ENCODE data around the gene CATSPER3.

CATSPER3 gene

DNA sequence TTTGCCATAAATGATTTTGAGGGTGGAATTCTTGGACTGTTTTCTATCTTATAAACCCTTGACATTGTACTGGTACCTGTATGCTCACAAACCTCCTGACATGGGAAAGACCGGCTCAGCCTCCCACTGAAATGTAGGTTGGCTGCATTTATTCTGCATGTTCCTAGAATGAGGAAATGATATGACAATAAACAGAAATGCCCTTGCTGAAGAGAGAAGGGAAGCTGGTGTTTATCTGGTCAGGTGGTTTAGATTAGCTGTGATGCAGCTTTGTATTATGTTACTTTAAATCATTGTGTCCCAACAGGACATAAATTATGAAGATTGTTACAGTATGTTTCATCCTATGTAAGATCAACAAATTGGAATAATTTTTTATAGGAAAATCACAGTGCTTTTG is 23.1 kb upstream of the CATSPER3 start:
- no CpG with 5 or more reads among the region's 1 CpG for WGBS (ENCODE audit: insufficient coverage, insufficient read length)
- Histone ChIP-seq H3K4me3 (ENCODE audit: low read length) (no peak overlapping the region), H3K4me1 (ENCODE audit: control insufficient read depth, insufficient read depth, low read length) (no peaks in the 10 kb centered on the region)

GRCh38 chr5:134945041-134945440 is 22.7 kb upstream of the CATSPER3 start:
- no CpG with 5 or more reads among the region's 2 CpGs for WGBS (ENCODE audit: insufficient coverage, insufficient read length)
- Histone ChIP-seq H3K4me3 (ENCODE audit: low read length) (no peak overlapping the region), H3K9me3 (ENCODE audit: control insufficient read depth, insufficient read depth, low read length) (no peaks in the 10 kb centered on the region), H3K27me3 (ENCODE audit: control insufficient read depth, insufficient read depth, low read length) (no peaks in the 10 kb centered on the region), H3K4me1 (ENCODE audit: control insufficient read depth, insufficient read depth, low read length) (no peaks in the 10 kb centered on the region), H3K27ac (ENCODE audit: low read length) (no peak overlapping the region), H3K36me3 (ENCODE audit: control insufficient read depth, insufficient read depth, low read length) (no peaks in the 10 kb centered on the region)
- no peak for DNase-seq (ENCODE audit: low read depth, low spot score)

More for the DNA sequence above, 23.1 kb upstream of the CATSPER3 start:
- Histone ChIP-seq H3K27ac (ENCODE audit: low read length) (no peak overlapping the region), H3K9me3 (ENCODE audit: control insufficient read depth, insufficient read depth, low read length) (no peaks in the 10 kb centered on the region), H3K36me3 (ENCODE audit: control insufficient read depth, insufficient read depth, low read length) (no peaks in the 10 kb centered on the region), H3K27me3 (ENCODE audit: control insufficient read depth, insufficient read depth, low read length) (no peaks in the 10 kb centered on the region)
- DNase-seq (ENCODE audit: low read depth, low spot score): no peak

DNA sequence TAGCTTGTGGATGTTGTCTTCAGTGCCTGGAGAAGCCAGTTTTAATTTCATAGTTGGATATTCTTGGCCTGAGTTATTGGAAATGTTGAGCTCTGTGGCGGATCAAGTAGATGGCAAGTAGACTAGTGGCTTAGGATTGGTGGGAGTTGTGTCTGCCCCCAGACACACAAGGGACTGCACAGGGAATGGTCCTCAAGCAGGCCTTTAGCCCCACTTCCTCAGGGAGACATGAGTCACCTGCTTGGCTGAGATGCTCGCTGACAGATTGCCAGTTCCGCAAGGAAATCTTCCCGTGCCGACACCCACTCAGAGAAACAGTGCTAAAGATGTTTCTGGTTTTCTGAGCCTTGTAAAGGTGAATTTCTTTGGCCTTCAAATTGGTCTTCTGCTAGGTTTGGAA is 18.8 kb upstream of the CATSPER3 start:
- DNase-seq (ENCODE audit: low read depth, low spot score): no peak
- Histone ChIP-seq H3K27me3 (ENCODE audit: control insufficient read depth, insufficient read depth, low read length) (no peaks in the 10 kb centered on the region), H3K4me1 (ENCODE audit: control insufficient read depth, insufficient read depth, low read length) (no peaks in the 10 kb centered on the region), H3K9me3 (ENCODE audit: control insufficient read depth, insufficient read depth, low read length) (no peaks in the 10 kb centered on the region), H3K27ac (ENCODE audit: low read length) (no peak overlapping the region), H3K36me3 (ENCODE audit: control insufficient read depth, insufficient read depth, low read length) (no peaks in the 10 kb centered on the region), H3K4me3 (ENCODE audit: low read length) (no peak overlapping the region)
- WGBS (ENCODE audit: insufficient coverage, insufficient read length): no CpG with 5 or more reads among the region's 5 CpGs

DNA sequence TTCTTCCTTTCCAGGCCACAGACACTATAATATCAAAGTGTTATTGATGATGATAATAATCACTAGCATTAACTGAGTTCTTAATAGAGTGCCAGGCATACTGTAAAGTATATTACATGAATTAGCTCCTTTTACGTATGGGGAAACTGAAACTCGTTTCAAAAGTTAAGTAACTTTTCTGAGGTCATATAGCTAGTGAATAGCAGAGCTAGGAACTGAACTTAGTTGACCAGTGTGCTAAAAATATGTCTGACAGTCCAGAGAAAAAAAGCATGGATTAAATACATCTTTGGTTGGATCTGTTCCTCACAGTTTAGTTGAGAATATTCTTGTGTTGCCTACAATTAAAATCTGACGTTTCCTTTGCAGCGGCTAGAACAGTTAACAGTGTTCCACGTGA is 18.4 kb upstream of the CATSPER3 start:
- no peak overlapping the region for H3K4me3 ChIP-seq (ENCODE audit: low read length)
- no CpG with 5 or more reads among the region's 5 CpGs for WGBS (ENCODE audit: insufficient coverage, insufficient read length)
- H3K9me3 ChIP-seq (ENCODE audit: control insufficient read depth, insufficient read depth, low read length): no peaks in the 10 kb centered on the region
- H3K4me1 ChIP-seq (ENCODE audit: control insufficient read depth, insufficient read depth, low read length): no peaks in the 10 kb centered on the region
- DNase-seq (ENCODE audit: low read depth, low spot score): no peak
- no peaks in the 10 kb centered on the region for H3K36me3 ChIP-seq (ENCODE audit: control insufficient read depth, insufficient read depth, low read length)
- no peaks in the 10 kb centered on the region for H3K27me3 ChIP-seq (ENCODE audit: control insufficient read depth, insufficient read depth, low read length)
- no peak overlapping the region for H3K27ac ChIP-seq (ENCODE audit: low read length)

DNA sequence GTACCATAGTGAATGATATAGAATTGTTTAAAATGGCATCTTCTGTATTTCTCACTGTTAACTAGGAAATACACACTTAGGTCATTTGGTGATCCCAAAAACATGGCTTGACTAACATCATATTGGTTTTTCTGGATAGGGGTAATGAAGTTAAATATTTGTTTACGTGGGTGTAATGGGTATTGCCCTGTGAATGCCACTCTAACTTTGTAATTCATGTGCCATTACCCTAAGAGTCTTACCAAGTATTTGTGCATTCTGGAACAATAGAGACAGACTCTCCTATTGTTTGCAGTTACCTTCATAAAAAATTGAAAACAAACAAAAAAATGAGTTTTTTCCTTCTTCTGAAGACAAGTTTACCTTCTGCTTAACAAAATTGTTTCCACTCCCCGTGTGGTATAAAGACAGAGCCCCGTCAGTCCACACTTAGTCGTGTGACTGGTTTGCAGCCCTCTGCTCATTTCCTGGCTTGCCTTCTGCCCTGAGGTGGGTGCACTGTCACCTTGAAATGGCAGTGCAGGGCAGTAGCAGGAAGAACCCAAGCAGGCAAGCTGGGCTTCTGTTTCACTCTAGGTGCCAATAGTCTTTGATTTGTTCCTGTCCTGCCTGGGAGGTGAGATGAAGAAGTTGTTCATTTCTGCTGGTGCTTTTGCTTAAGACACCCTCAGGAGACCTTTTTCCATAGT is 9.6 kb upstream of the CATSPER3 start:
- no peak overlapping the region for H3K27ac ChIP-seq (ENCODE audit: low read length)
- WGBS (ENCODE audit: insufficient coverage, insufficient read length): no CpG with 5 or more reads among the region's 4 CpGs
- no peaks in the 10 kb centered on the region for H3K9me3 ChIP-seq (ENCODE audit: control insufficient read depth, insufficient read depth, low read length)
- DNase-seq (ENCODE audit: low read depth, low spot score): no peak
- H3K36me3 ChIP-seq (ENCODE audit: control insufficient read depth, insufficient read depth, low read length): no peaks in the 10 kb centered on the region
- H3K27me3 ChIP-seq (ENCODE audit: control insufficient read depth, insufficient read depth, low read length): no peaks in the 10 kb centered on the region
- no peaks in the 10 kb centered on the region for H3K4me1 ChIP-seq (ENCODE audit: control insufficient read depth, insufficient read depth, low read length)
- H3K4me3 ChIP-seq (ENCODE audit: low read length): no peak overlapping the region

DNA sequence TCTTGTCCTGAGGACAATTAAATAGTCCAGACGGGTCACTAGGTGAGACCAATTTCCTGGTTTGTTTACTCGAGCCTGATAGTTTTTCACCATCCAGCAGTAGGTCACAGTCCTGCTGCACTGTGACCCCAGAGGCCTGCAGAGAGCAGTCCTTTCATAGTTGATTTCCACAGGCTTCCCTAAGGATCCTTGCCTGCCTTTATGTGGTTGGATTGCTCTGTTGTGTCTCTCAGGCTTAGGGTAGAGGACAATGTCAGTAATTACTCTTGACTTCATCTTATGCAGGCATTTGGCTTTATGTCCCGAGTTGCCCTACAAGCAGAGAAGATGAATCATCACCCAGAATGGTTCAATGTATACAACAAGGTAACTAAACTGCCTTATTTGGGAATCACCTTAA is 9.0 kb upstream of the CATSPER3 start:
- no peak overlapping the region for H3K4me3 ChIP-seq (ENCODE audit: low read length)
- H3K27me3 ChIP-seq (ENCODE audit: control insufficient read depth, insufficient read depth, low read length): no peaks in the 10 kb centered on the region
- no peaks in the 10 kb centered on the region for H3K9me3 ChIP-seq (ENCODE audit: control insufficient read depth, insufficient read depth, low read length)
- no CpG with 5 or more reads among the region's 3 CpGs for WGBS (ENCODE audit: insufficient coverage, insufficient read length)
- H3K27ac ChIP-seq (ENCODE audit: low read length): no peak overlapping the region
- H3K36me3 ChIP-seq (ENCODE audit: control insufficient read depth, insufficient read depth, low read length): no peaks in the 10 kb centered on the region
- DNase-seq (ENCODE audit: low read depth, low spot score): peak; percentile 9
- no peaks in the 10 kb centered on the region for H3K4me1 ChIP-seq (ENCODE audit: control insufficient read depth, insufficient read depth, low read length)

- no peaks in the 10 kb centered on the region for H3K9me3 ChIP-seq (ENCODE audit: control insufficient read depth, insufficient read depth, low read length)
- no peak overlapping the region for H3K27ac ChIP-seq (ENCODE audit: low read length)
- no peaks in the 10 kb centered on the region for H3K27me3 ChIP-seq (ENCODE audit: control insufficient read depth, insufficient read depth, low read length)
- no peaks in the 10 kb centered on the region for H3K36me3 ChIP-seq (ENCODE audit: control insufficient read depth, insufficient read depth, low read length)
- no peak overlapping the region for H3K4me3 ChIP-seq (ENCODE audit: low read length)
- H3K4me1 ChIP-seq (ENCODE audit: control insufficient read depth, insufficient read depth, low read length): no peaks in the 10 kb centered on the region
- DNase-seq (ENCODE audit: low read depth, low spot score): no peak
Observed at GRCh38 chr5:134963098-134963497, 4.6 kb upstream of the CATSPER3 start.

DNA sequence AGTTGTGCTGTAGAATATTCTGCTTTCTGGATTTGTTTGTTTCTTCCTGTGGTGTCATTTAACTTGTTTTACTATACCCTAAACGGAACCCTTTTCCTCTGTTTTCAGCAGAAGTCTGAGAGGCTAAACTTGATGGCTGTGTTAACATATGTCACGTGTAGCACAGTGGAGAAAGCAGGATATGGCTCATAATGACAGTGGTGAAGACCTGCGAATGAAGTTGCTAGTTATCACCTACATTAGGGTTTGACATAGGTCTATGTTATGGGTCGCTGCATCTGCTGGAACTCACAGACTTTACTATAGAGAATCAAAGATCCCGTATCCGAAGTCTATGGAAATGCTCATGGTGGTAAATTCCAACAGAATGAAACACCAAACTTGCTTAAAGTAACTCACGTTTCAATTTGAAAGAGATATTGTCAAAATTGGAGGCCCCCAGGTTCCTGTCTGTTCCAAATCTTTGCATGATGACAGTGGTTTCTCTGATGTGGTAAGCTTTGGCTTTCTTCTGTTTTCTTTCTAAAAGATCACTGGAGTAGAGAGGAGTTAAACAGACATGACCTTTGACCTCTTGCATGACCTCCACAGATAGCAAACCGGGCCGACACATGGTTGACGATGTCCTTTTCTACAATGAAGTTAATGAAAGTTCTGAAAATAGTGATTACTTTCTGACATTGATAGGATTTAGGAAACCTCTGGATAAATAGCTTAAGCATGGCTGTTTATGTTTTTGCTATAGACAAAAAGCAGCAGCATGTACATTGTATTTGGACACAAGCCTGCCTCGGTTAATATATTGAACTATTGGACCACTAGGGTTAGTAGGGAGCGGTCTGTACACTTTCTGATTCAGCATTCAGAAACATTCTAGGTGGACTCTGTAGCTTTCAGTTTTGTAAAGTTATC is 3.1 kb upstream of the CATSPER3 start:
- H3K4me1 ChIP-seq (ENCODE audit: control insufficient read depth, insufficient read depth, low read length): no peaks in the 10 kb centered on the region
- H3K27ac ChIP-seq (ENCODE audit: low read length): no peak overlapping the region
- no peaks in the 10 kb centered on the region for H3K9me3 ChIP-seq (ENCODE audit: control insufficient read depth, insufficient read depth, low read length)
- no peak for DNase-seq (ENCODE audit: low read depth, low spot score)
- no CpG with 5 or more reads among the region's 12 CpGs for WGBS (ENCODE audit: insufficient coverage, insufficient read length)
- no peak overlapping the region for H3K4me3 ChIP-seq (ENCODE audit: low read length)
- H3K27me3 ChIP-seq (ENCODE audit: control insufficient read depth, insufficient read depth, low read length): no peaks in the 10 kb centered on the region
- H3K36me3 ChIP-seq (ENCODE audit: control insufficient read depth, insufficient read depth, low read length): no peaks in the 10 kb centered on the region

GRCh38 chr5:134965271-134965825 is 2.4 kb upstream of the CATSPER3 start:
- no peak overlapping the region for H3K27ac ChIP-seq (ENCODE audit: low read length)
- no peak overlapping the region for H3K4me3 ChIP-seq (ENCODE audit: low read length)
- H3K4me1 ChIP-seq (ENCODE audit: control insufficient read depth, insufficient read depth, low read length): no peaks in the 10 kb centered on the region
- no peaks in the 10 kb centered on the region for H3K9me3 ChIP-seq (ENCODE audit: control insufficient read depth, insufficient read depth, low read length)
- no peak for DNase-seq (ENCODE audit: low read depth, low spot score)
- no peaks in the 10 kb centered on the region for H3K36me3 ChIP-seq (ENCODE audit: control insufficient read depth, insufficient read depth, low read length)
- no CpG with 5 or more reads among the region's 3 CpGs for WGBS (ENCODE audit: insufficient coverage, insufficient read length)
- no peaks in the 10 kb centered on the region for H3K27me3 ChIP-seq (ENCODE audit: control insufficient read depth, insufficient read depth, low read length)

GRCh38 chr5:134968055-134968454 is 348 bp downstream of the CATSPER3 start:
- no peak overlapping the region for H3K4me3 ChIP-seq (ENCODE audit: low read length)
- no peaks in the 10 kb centered on the region for H3K36me3 ChIP-seq (ENCODE audit: control insufficient read depth, insufficient read depth, low read length)
- H3K27me3 ChIP-seq (ENCODE audit: control insufficient read depth, insufficient read depth, low read length): no peaks in the 10 kb centered on the region
- WGBS (ENCODE audit: insufficient coverage, insufficient read length): no CpG with 5 or more reads among the region's 3 CpGs
- H3K9me3 ChIP-seq (ENCODE audit: control insufficient read depth, insufficient read depth, low read length): no peaks in the 10 kb centered on the region
- no peak overlapping the region for H3K27ac ChIP-seq (ENCODE audit: low read length)
- no peaks in the 10 kb centered on the region for H3K4me1 ChIP-seq (ENCODE audit: control insufficient read depth, insufficient read depth, low read length)
- DNase-seq (ENCODE audit: low read depth, low spot score): no peak
